Ovary (tissue), 3 donors: ENCODE results near the gene PTPRN2.

Experiments used
- POLR2A ChIP-seq: fragments of 450-650 bp; IDR thresholded peaks from one replicate; pipeline ENCODE4 v1.6.1; 2017; ENCODE audit warnings: antibody characterized with exemption, mild to moderate bottlenecking, moderate library complexity
- TF ChIP-seq, protein P1 (sequence below), 3 donors: fragments of 450-650 bp in 2 of 3; fragments of 200-600 bp in 1 of 3; IDR thresholded peaks; one replicate each; pipeline versions ENCODE4 v1.5.1 to v1.8.0; 2016 to 2022; ENCODE audit warnings: antibody characterized with exemption in 3 of 3, mild to moderate bottlenecking in 1 of 3
- donor health status: DM: no; HTN: no; CAD: no.

GRCh38 chr7:158535079-158535478 lies 52.5 kb downstream of the PTPRN2 start:
- TF ChIP-seq, protein P1, sequence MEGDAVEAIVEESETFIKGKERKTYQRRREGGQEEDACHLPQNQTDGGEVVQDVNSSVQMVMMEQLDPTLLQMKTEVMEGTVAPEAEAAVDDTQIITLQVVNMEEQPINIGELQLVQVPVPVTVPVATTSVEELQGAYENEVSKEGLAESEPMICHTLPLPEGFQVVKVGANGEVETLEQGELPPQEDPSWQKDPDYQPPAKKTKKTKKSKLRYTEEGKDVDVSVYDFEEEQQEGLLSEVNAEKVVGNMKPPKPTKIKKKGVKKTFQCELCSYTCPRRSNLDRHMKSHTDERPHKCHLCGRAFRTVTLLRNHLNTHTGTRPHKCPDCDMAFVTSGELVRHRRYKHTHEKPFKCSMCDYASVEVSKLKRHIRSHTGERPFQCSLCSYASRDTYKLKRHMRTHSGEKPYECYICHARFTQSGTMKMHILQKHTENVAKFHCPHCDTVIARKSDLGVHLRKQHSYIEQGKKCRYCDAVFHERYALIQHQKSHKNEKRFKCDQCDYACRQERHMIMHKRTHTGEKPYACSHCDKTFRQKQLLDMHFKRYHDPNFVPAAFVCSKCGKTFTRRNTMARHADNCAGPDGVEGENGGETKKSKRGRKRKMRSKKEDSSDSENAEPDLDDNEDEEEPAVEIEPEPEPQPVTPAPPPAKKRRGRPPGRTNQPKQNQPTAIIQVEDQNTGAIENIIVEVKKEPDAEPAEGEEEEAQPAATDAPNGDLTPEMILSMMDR (IDR thresholded peaks at IDR 0.05): no peak
- no peak for TF ChIP-seq POLR2A
